ENCODE measurements around the gene TSEN15. TPM values are rescaled to one million over a fixed set of nuclear protein-coding genes. Genes with fewer than 3 reads are reported as not detected.

The TSEN15 gene
- total RNA-seq, 1 donor from 2014 or later: 35.1 TPM

GRCh38 chr1:184020855-184021254, 30.7 kb upstream of the TSEN15 start:
- no peak for DNase-seq (ENCODE audit: low spot score)
- Mint-ChIP-seq H3K27me3 (ENCODE audit: low read depth) (peaks cover 38% of the 10 kb centered on the region), H3K9me3 (no peaks in the 10 kb centered on the region), H3K27ac (no peak overlapping the region), H3K4me1 (ENCODE audit: low read depth) (no peaks in the 10 kb centered on the region), H3K4me3 (ENCODE audit: low read depth) (no peak overlapping the region), H3K36me3 (ENCODE audit: low read depth) (no peaks in the 10 kb centered on the region)
- intact Hi-C loops (cut with micrococcal nuclease): no loop called here

- no peak for DNase-seq (ENCODE audit: low spot score)
- H3K9me3 Mint-ChIP-seq: no peaks in the 10 kb centered on the region
- intact Hi-C loops (cut with micrococcal nuclease): no loop called here
- H3K27me3 Mint-ChIP-seq (ENCODE audit: low read depth): peaks cover 44% of the 10 kb centered on the region
- no peak overlapping the region for H3K27ac Mint-ChIP-seq
- H3K4me3 Mint-ChIP-seq (ENCODE audit: low read depth): no peak overlapping the region
- H3K4me1 Mint-ChIP-seq (ENCODE audit: low read depth): no peaks in the 10 kb centered on the region
- H3K36me3 Mint-ChIP-seq (ENCODE audit: low read depth): no peaks in the 10 kb centered on the region
These were observed 29.8 kb upstream of the TSEN15 start for GRCh38 chr1:184021728-184022127.

GRCh38 chr1:184022668-184023067, 28.9 kb upstream of the TSEN15 start:
- Mint-ChIP-seq H3K36me3 (ENCODE audit: low read depth) (no peaks in the 10 kb centered on the region), H3K27me3 (ENCODE audit: low read depth) (peaks cover 43% of the 10 kb centered on the region), H3K4me1 (ENCODE audit: low read depth) (no peaks in the 10 kb centered on the region), H3K27ac (no peak overlapping the region), H3K4me3 (ENCODE audit: low read depth) (no peak overlapping the region), H3K9me3 (no peaks in the 10 kb centered on the region)
- DNase-seq (ENCODE audit: low spot score): no peak
- intact Hi-C loops (cut with micrococcal nuclease): no loop called here

- Mint-ChIP-seq H3K4me3 (ENCODE audit: low read depth) (no peak overlapping the region), H3K4me1 (ENCODE audit: low read depth) (no peaks in the 10 kb centered on the region), H3K27ac (no peak overlapping the region), H3K9me3 (no peaks in the 10 kb centered on the region), H3K36me3 (ENCODE audit: low read depth) (no peaks in the 10 kb centered on the region), H3K27me3 (ENCODE audit: low read depth) (peaks cover 47% of the 10 kb centered on the region)
- DNase-seq (ENCODE audit: low spot score): no peak
- intact Hi-C loops (cut with micrococcal nuclease): no loop called here
These were observed 28.4 kb upstream of the TSEN15 start for GRCh38 chr1:184023171-184023570.

- no peaks in the 10 kb centered on the region for H3K36me3 Mint-ChIP-seq (ENCODE audit: low read depth)
- no peaks in the 10 kb centered on the region for H3K4me1 Mint-ChIP-seq (ENCODE audit: low read depth)
- no peak for DNase-seq (ENCODE audit: low spot score)
- intact Hi-C loops (cut with micrococcal nuclease): no loop called here
- H3K27me3 Mint-ChIP-seq (ENCODE audit: low read depth): peaks cover 47% of the 10 kb centered on the region
- no peaks in the 10 kb centered on the region for H3K9me3 Mint-ChIP-seq
- H3K4me3 Mint-ChIP-seq (ENCODE audit: low read depth): no peak overlapping the region
- no peak overlapping the region for H3K27ac Mint-ChIP-seq
These were observed 26.3 kb upstream of the TSEN15 start for GRCh38 chr1:184025242-184025675.

GRCh38 chr1:184027826-184028695, 23.5 kb upstream of the TSEN15 start:
- H3K4me1 Mint-ChIP-seq (ENCODE audit: low read depth): no peaks in the 10 kb centered on the region
- H3K36me3 Mint-ChIP-seq (ENCODE audit: low read depth): no peaks in the 10 kb centered on the region
- H3K4me3 Mint-ChIP-seq (ENCODE audit: low read depth): no peak overlapping the region
- peaks cover 53% of the 10 kb centered on the region for H3K27me3 Mint-ChIP-seq (ENCODE audit: low read depth)
- no peak overlapping the region for H3K27ac Mint-ChIP-seq
- no peak for DNase-seq (ENCODE audit: low spot score)
- H3K9me3 Mint-ChIP-seq: no peaks in the 10 kb centered on the region
- intact Hi-C loops (cut with micrococcal nuclease): no loop called here

- Mint-ChIP-seq H3K4me3 (ENCODE audit: low read depth) (no peak overlapping the region), H3K27ac (no peak overlapping the region), H3K27me3 (ENCODE audit: low read depth) (peaks cover 62% of the 10 kb centered on the region), H3K4me1 (ENCODE audit: low read depth) (peaks cover 4% of the 10 kb centered on the region), H3K9me3 (no peaks in the 10 kb centered on the region), H3K36me3 (ENCODE audit: low read depth) (no peaks in the 10 kb centered on the region)
- no peak for DNase-seq (ENCODE audit: low spot score)
- intact Hi-C loops (cut with micrococcal nuclease): no loop called here
These were observed 22.5 kb upstream of the TSEN15 start for GRCh38 chr1:184028854-184029623.

GRCh38 chr1:184030433-184031091, 21.0 kb upstream of the TSEN15 start:
- Mint-ChIP-seq H3K27me3 (ENCODE audit: low read depth) (peaks cover 75% of the 10 kb centered on the region), H3K36me3 (ENCODE audit: low read depth) (no peaks in the 10 kb centered on the region), H3K9me3 (no peaks in the 10 kb centered on the region), H3K4me1 (ENCODE audit: low read depth) (peaks cover 5% of the 10 kb centered on the region), H3K27ac (no peak overlapping the region), H3K4me3 (ENCODE audit: low read depth) (no peak overlapping the region)
- no peak for DNase-seq (ENCODE audit: low spot score)
- intact Hi-C loops (cut with micrococcal nuclease): loop anchor here (10.0 kb wide), 2 partner anchors 186 to 396 kb away; partner anchors contain the start of gene ARPC5

GRCh38 chr1:184031092-184031408, 20.5 kb upstream of the TSEN15 start:
- no peak for DNase-seq (ENCODE audit: low spot score)
- no peaks in the 10 kb centered on the region for H3K36me3 Mint-ChIP-seq (ENCODE audit: low read depth)
- H3K4me1 Mint-ChIP-seq (ENCODE audit: low read depth): peaks cover 8% of the 10 kb centered on the region
- intact Hi-C loops (cut with micrococcal nuclease): loop anchor here (10.0 kb wide), 2 partner anchors 186 to 396 kb away; partner anchors contain the start of gene ARPC5
- H3K27me3 Mint-ChIP-seq (ENCODE audit: low read depth): peaks cover 75% of the 10 kb centered on the region
- no peak overlapping the region for H3K4me3 Mint-ChIP-seq (ENCODE audit: low read depth)
- H3K27ac Mint-ChIP-seq: no peak overlapping the region
- no peaks in the 10 kb centered on the region for H3K9me3 Mint-ChIP-seq

GRCh38 chr1:184031409-184032107, 20.0 kb upstream of the TSEN15 start:
- peaks cover 11% of the 10 kb centered on the region for H3K4me1 Mint-ChIP-seq (ENCODE audit: low read depth)
- no peak for DNase-seq (ENCODE audit: low spot score)

GRCh38 chr1:184032306-184032929, 19.1 kb upstream of the TSEN15 start:
- intact Hi-C loops (cut with micrococcal nuclease): loop anchor here (10.0 kb wide), 2 partner anchors 188 to 398 kb away; partner anchors contain the start of gene ARPC5
- Mint-ChIP-seq H3K27ac (no peak overlapping the region), H3K36me3 (ENCODE audit: low read depth) (no peaks in the 10 kb centered on the region), H3K4me3 (ENCODE audit: low read depth) (no peak overlapping the region), H3K9me3 (no peaks in the 10 kb centered on the region), H3K27me3 (ENCODE audit: low read depth) (peaks cover 71% of the 10 kb centered on the region), H3K4me1 (ENCODE audit: low read depth) (peaks cover 11% of the 10 kb centered on the region)
- DNase-seq (ENCODE audit: low spot score): no peak

More at GRCh38 chr1:184031409-184032107, 20.0 kb upstream of the TSEN15 start:
- no peak overlapping the region for H3K4me3 Mint-ChIP-seq (ENCODE audit: low read depth)
- H3K36me3 Mint-ChIP-seq (ENCODE audit: low read depth): no peaks in the 10 kb centered on the region
- H3K27ac Mint-ChIP-seq: no peak overlapping the region
- intact Hi-C loops (cut with micrococcal nuclease): loop anchor here (10.0 kb wide), 2 partner anchors 187 to 397 kb away; partner anchors contain the start of gene ARPC5
- H3K27me3 Mint-ChIP-seq (ENCODE audit: low read depth): peaks cover 74% of the 10 kb centered on the region
- no peaks in the 10 kb centered on the region for H3K9me3 Mint-ChIP-seq
